ES-I3 (cell line): ENCODE measurements around the gene FAM120A.
"Not testable (repeated sequence)": the region's sequence is repeated elsewhere in the genome, so short reads cannot be mapped to it uniquely, and the experiment has no call there.

Experiments used
- H3K36me3 ChIP-seq: 2 replicates; pipeline ENCODE4 v1.6.1; 2013; ENCODE audit warnings: mild to moderate bottlenecking, low read length, control low read depth, moderate library complexity; ENCODE audit not compliant: insufficient read depth
- H3K4me1 ChIP-seq: 2 replicates; pipeline ENCODE4 v1.6.1; 2013; ENCODE audit warnings: mild to moderate bottlenecking, control low read depth, low read length; ENCODE audit not compliant: insufficient read depth
- H3K9ac ChIP-seq: 2 replicates; pipeline ENCODE4 v1.6.1; 2013; ENCODE audit warnings: low read depth, mild to moderate bottlenecking, low read length, moderate library complexity
- H3K9me3 ChIP-seq: 2 replicates; pipeline ENCODE4 v1.6.1; 2013; ENCODE audit warnings: mild to moderate bottlenecking, low read length, moderate library complexity; ENCODE audit not compliant: control insufficient read depth, insufficient read depth

The FAM120A gene

DNA sequence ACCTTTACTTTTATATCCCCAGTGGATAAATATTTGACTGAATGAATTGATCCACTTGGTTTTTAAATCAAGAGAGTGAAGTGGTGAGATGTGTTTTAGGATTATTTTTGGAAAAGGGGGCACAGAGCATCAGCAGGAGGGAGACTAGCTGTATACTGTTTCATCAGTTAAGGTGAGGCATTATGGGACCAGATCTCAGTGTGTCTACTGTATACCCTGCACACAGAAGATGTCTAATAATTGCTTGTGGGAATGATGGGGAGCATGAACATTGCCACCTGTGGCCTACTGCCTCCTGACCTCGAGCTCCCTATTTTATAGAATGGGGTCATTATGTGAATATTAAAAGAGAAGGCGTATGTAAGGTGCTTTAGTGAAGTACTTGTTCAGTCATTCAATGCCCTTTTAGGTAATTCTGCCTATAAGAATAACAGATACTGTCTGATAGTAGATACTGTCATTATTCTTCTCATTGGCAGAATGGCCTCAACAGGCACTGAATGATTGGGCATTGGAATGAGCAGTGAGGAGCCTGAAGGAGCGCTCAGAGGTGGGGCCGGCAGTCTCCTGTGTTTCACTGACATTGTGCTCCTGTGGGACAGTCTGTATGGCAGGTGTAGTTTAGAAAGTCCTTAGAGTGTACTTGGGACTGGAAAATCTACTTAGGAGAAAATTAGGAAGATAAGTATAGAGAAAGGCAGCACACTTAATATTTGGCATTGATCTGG lies 49.2 kb downstream of the FAM120A start:
- Histone ChIP-seq H3K9me3 (no peaks in the 10 kb centered on the region), H3K4me1 (no peaks in the 10 kb centered on the region), H3K9ac (no peak overlapping the region), H3K36me3 (peaks cover 19% of the 10 kb centered on the region)

DNA sequence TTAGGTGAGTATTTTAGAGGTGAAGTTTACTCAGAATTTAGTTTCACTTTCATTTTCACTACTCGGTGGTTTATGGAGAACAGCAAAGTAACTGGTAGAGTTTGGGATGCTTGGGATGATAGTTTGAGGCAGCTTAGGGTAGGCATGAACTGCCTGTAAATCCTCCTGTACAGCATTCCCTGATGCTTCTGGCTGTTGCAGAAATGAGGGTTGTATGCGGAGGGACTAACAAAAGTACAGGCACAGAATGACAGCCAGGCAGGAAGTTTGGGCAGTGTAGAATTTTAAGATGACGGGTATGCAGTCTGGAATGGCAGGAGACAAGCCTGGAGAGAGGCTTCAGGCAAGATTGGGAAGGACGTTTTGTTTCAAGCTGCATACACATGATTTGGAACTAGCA lies 49.9 kb downstream of the FAM120A start:
- no peaks in the 10 kb centered on the region for H3K9me3 ChIP-seq
- peaks cover 17% of the 10 kb centered on the region for H3K36me3 ChIP-seq
- no peaks in the 10 kb centered on the region for H3K4me1 ChIP-seq
- no peak overlapping the region for H3K9ac ChIP-seq

DNA sequence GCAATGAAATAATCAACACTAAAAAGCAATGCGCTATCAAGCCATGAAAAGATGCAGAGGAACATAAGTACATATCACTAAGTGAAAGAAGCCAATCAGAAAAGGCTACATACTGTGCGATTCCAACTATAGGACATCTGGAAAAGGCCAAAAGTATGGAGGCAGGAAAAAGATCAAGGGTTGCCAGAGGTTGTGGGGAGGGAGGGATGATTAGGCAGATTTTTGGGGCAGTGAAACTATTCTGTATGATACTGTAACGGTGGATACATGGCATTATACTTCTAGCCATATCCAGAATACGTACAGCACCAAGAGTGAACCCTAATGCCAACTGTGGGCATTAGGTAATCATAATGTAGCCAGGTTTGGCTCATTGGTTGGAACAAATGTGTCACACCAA lies 51.9 kb downstream of the FAM120A start:
- Histone ChIP-seq H3K9ac (no peak overlapping the region), H3K9me3 (no peaks in the 10 kb centered on the region), H3K4me1 (no peaks in the 10 kb centered on the region), H3K36me3 (peaks cover 6% of the 10 kb centered on the region)

DNA sequence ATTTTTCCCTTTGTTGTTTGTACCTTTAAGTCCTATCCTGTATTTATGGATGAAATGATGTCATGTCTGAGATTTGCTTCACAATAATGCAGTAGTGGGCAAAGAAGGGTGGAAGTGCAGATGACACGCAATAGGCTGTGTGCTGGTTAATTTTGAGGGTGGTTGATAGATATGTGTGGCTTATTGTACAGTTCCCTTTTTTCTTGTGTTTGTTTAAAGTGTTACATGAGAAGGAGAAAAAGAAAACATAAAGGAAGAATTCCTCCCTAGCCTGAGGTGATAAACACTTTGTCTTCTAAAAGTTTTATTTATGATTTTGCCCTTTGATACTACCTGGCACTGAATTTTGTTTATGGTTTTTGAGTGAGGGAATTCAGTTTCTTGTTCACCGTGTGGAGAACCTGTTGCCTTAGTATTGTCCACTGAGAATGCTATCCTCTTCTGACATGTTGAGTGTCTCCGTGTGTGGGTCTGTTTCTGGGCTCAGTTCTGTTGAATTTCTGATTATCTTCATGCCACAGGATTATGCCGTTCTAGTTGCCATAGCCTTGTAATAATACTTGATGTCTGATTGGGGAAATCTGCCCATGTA lies 54.2 kb downstream of the FAM120A start:
- Histone ChIP-seq H3K9me3 (no peaks in the 10 kb centered on the region), H3K9ac (no peak overlapping the region), H3K36me3 (peaks cover 2% of the 10 kb centered on the region), H3K4me1 (no peaks in the 10 kb centered on the region; the same call in 1 of the 2 replicates)

DNA sequence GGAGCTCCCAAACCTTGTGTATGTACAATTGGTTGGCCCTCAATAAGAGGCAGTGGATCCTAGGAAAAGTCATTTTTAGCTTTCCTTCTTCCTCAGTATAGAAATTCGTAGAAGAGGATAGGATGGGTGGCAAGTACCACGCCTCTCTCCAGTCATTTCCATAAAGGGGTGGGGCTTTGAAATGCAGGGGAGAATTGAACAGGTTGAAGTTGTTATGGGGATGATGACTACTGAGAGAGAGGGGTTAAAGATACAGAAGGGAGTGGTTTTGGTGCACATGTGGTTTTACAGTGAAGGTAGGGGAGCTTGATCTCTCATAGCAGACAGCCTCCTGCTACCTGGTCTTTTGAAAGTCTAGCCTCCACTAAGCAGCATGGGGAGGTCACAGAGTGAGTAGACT lies 56.3 kb downstream of the FAM120A start:
- H3K9ac ChIP-seq, result no peak overlapping the region
- H3K36me3 ChIP-seq, result no peaks in the 10 kb centered on the region
- H3K4me1 ChIP-seq, result no peaks in the 10 kb centered on the region; the same call in 1 of the 2 replicates
- no peaks in the 10 kb centered on the region for H3K9me3 ChIP-seq

DNA sequence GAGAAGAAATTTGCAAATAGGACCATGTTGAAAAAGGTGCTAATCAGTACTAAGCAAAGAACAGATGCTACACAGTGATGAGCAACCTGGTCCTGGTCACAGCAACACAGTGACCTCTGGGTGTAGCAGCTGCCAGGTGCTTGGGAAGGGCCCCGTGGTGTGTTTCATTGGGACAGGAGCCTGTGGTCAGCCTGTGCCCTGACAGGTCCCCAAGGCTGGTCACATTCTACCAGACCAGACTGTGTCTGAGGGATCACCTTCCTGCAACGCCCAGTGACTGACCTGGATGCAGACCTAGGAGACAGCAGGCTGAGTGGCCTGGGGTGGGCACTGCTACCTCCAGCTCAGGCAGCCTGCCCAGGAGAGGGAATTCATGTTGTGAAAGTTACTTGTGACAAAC lies 56.7 kb downstream of the FAM120A start:
- no peak overlapping the region for H3K9ac ChIP-seq
- no peaks in the 10 kb centered on the region for H3K36me3 ChIP-seq
- H3K4me1 ChIP-seq, result no peaks in the 10 kb centered on the region; the same call in 1 of the 2 replicates
- no peaks in the 10 kb centered on the region for H3K9me3 ChIP-seq

DNA sequence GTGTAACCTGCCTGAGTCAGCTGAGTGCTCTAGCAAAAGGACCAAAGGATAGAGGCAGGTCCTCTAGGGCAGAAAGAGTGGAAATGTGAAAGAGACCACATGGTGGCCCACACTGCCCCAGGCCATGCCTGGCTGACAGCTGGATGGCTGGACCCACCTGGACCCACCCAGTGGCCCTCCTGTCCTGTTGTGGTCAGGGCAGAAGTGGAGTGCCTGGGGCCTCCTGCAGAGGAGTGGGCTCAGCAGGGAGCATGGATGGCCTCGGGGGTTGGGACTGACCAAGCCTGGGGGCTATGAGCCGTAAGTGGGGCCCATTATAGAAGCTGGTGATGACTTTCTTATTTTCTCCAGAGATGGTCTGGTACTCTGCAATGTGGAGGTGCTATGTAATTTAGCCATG lies 57.6 kb downstream of the FAM120A start:
- Histone ChIP-seq H3K36me3 (no peaks in the 10 kb centered on the region), H3K9ac (no peak overlapping the region), H3K9me3 (no peaks in the 10 kb centered on the region), H3K4me1 (no peaks in the 10 kb centered on the region; the same call in 1 of the 2 replicates)

DNA sequence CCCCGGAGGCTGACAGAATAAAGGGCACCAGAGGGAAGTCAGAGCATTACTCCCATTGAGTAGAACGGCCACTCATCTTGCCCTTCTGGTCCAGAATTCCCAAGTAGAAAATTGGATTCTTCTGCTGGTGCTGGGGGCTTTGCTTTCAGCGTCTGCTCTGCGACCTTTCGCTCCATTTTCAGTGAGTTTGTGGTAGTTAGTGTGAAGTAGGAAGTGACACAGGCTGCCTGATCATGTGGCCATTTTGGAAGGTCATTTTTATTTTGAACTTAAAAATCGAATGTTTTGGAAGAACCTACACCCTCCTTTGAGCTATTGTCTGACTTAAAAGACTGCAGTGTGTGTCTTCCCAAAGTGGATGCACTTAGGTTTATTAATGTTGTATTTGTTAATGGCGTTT lies 58.6 kb downstream of the FAM120A start:
- H3K4me1 ChIP-seq, result no peaks in the 10 kb centered on the region; the same call in 1 of the 2 replicates
- no peaks in the 10 kb centered on the region for H3K9me3 ChIP-seq
- H3K36me3 ChIP-seq, result no peaks in the 10 kb centered on the region

DNA sequence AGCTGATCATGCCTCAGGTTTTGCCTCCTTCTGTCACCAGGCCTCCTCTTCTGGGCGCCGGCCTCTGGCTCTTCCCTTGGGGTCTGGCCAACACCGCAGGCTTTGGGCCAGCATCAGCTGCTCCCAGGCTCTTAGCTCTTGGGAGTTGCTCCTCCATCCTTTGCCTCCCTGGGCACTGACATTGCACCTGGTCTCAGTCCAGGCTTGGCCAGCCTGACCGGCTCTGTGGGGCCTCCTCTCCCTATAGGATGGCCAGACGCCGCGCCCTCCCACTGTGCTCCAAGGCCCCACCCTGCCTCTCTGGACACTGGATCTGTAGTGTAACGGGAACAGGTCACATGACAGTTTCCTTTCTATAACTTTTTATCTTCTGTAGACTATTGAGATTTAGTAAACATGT lies 59.7 kb downstream of the FAM120A start:
- not testable (repeated sequence) for H3K9me3 ChIP-seq

More for the DNA sequence above, 58.6 kb downstream of the FAM120A start:
- no peak overlapping the region for H3K9ac ChIP-seq

DNA sequence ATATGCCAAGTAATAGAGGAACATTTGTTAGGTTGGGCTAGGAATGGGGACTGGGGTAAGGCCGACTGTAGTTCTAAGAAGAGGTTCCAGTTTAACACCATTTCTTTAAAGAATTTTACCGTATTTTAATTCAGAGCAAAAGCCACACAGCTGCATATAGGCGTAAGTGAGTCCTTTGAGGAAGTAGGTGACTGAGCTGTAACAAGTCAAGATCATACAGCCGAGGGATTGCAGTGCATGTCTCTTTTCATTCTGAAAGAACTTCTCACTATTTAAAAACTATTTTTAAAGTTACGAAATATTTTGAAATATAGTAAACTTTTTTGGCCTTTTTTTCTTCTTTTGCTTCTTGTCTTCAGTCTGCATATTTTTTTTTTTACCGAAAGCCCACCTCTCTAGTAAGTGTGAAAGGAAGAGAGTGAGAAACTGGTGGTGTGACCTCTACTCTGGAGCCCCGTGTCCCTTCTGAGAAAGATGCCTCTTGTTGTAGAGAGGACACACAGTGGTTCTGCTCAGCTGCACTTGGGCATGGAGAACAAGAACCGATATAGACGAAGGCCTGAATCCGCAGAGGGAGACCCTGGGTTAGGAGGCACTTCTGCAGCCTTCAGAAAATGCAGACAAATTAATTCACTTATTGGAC lies 60.8 kb downstream of the FAM120A start:
- not testable (repeated sequence) for H3K9me3 ChIP-seq, H3K9ac ChIP-seq, H3K36me3 ChIP-seq, H3K4me1 ChIP-seq

More for the DNA sequence above, 59.7 kb downstream of the FAM120A start:
- H3K36me3 ChIP-seq, H3K9ac ChIP-seq, H3K4me1 ChIP-seq: not testable (repeated sequence)

DNA sequence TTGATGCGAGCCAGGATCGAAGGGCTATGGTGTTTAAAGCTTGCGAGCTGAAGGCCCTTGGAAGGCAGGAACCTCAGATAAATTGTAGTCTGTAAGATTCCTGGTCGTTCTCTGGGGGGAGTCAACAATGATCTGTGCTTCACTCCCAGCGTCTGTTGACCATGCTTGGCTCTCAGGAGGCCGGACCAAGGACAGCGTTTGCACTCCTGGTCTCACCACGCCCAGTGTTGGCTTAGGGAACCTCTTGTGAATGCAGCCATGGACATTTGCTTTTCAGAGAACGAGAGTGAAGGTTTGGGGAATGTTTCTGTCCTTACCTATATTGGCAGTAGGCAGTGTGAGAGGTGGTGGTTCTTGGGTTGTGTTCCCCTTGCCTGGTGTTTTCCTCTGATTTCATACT lies 62.1 kb downstream of the FAM120A start:
- H3K4me1 ChIP-seq, result no peaks in the 10 kb centered on the region; the same call in 1 of the 2 replicates

DNA sequence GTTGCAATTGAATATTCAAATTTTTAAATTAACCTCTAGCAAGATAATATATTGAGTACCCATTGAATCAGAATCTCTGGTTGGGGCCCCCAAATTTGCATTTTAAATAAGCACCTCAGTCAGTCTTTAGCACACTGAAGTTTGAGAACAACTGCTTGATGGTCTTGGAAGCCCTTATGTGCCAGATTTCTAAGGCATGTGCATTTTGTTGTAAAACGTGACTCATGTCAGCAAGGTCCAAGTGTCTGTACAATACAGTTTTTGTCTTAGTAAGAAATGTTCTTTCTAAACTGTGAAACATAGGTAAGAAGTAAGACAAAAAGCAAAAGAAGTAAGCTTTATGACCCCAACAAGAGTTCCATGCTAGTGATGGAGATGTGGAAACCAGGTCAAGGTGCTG lies 65.8 kb downstream of the FAM120A start:
- no peaks in the 10 kb centered on the region; the same call in 1 of the 2 replicates for H3K36me3 ChIP-seq
- H3K9ac ChIP-seq, result no peak overlapping the region

More for the DNA sequence above, 62.1 kb downstream of the FAM120A start:
- H3K36me3 ChIP-seq, result no peaks in the 10 kb centered on the region; the same call in 1 of the 2 replicates
- no peaks in the 10 kb centered on the region for H3K9me3 ChIP-seq
- no peak overlapping the region for H3K9ac ChIP-seq

DNA sequence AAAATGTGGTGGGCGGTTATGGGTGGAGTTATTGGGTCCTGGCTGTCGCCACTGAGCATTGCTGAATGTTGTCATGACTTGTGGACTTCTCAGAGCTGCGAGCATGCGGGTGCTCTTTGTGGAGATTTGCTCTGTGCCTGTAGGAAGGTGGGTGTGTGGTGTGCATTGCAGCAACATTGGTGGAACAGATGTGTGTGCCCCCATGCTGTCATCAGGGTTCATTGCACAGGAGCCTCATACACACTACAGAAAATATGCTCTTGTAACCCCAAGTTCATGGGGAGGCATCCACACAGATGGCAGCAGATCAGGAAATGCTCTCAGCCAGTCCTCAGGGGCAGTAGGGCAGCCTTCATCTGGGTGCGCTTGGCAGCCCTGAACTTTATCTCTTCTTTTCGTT lies 69.0 kb downstream of the FAM120A start:
- Histone ChIP-seq H3K4me1 (no peaks in the 10 kb centered on the region), H3K9ac (no peak overlapping the region), H3K36me3 (no peaks in the 10 kb centered on the region; the same call in 1 of the 2 replicates), H3K9me3 (no peaks in the 10 kb centered on the region)

More for the DNA sequence above, 65.8 kb downstream of the FAM120A start:
- no peaks in the 10 kb centered on the region for H3K9me3 ChIP-seq
- no peaks in the 10 kb centered on the region for H3K4me1 ChIP-seq

DNA sequence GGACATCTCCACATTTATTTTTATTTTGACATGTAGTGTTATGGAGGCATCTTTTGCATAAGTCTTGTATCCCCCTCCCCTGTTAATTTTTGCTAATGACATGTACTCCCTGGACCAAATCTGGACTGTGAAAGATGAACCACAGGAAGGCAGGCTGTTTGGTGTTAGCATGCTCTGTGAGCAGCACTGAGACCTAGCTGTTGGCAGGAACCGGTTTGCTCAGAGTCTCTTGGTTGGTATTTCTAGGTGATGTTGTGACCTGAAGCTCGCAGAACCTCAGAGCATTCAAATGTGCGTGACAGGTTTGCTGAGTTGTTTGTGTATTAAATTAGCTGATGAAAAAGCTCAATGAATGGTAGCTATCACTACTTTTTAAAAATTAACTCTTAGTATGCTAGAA lies 71.3 kb downstream of the FAM120A start:
- Histone ChIP-seq H3K9ac (no peak overlapping the region), H3K4me1 (no peaks in the 10 kb centered on the region), H3K9me3 (no peaks in the 10 kb centered on the region), H3K36me3 (no peaks in the 10 kb centered on the region)
